Activated CD4-positive, alpha-beta T cell treated with anti-CD3 and anti-CD28 coated beads, Interleukin-2, amount 10 ng/mL, durations not matched to agents 7 days and 5 days (primary cell): Measurements from ENCODE around the gene FRMD4B. TPM values are rescaled to one million over a fixed set of nuclear protein-coding genes. Genes with fewer than 3 reads are reported as not detected.

Experiments
- CTCF ChIA-PET: fragments of 350-600 bp; sonication (Branson Sonifier 250); formaldehyde crosslinking; loops from one replicate; lab custom pipeline; 2021; ENCODE audit warnings: antibody characterized with exemption; lab: Charles Lee
- POLR2A ChIA-PET: fragments of 350-600 bp; sonication (Branson Sonifier 250); formaldehyde crosslinking; loops from one replicate; lab custom pipeline; 2021; ENCODE audit warnings: antibody characterized with exemption; lab: Charles Lee
- DNase-seq: peaks from one replicate; pipeline ENCODE4 v3.0.0-alpha.2; 2020
- H3K27ac Mint-ChIP-seq: one replicate; pipeline ENCODE4 v1.8.0; 2021; ENCODE audit warnings: mild to moderate bottlenecking, moderate library complexity, mixed read lengths
- H3K27me3 Mint-ChIP-seq: one replicate; pipeline ENCODE4 v1.8.0; 2021; ENCODE audit warnings: mixed read lengths
- H3K36me3 Mint-ChIP-seq: one replicate; pipeline ENCODE4 v1.8.0; 2021; ENCODE audit warnings: low read depth, mixed read lengths
- H3K4me1 Mint-ChIP-seq: one replicate; pipeline ENCODE4 v1.8.0; 2021; ENCODE audit warnings: mixed read lengths
- H3K4me3 Mint-ChIP-seq: one replicate; pipeline ENCODE4 v1.8.0; 2021; ENCODE audit warnings: mild to moderate bottlenecking, moderate library complexity, mixed read lengths
- H3K9me3 Mint-ChIP-seq: one replicate; pipeline ENCODE4 v1.8.0; 2021; ENCODE audit warnings: mixed read lengths
- total RNA-seq, 2 experiments: library from RNA; stranded (reverse); gene quantifications; one replicate each; pipeline ENCODE4 v1.2.3, GENCODE V29; 2021

FRMD4B gene
- total RNA-seq, 2 experiments from 2014 or later = 6.9 to 8.2 TPM

GRCh38 chr3:69121950-69122349, 263.9 kb downstream of the FRMD4B start:
- ChIA-PET POLR2A (no interaction called here), CTCF (interaction anchor here (0.6 to 1.7 kb wide), 8 partner anchors 9 to 204 kb away, joined by 3 to 5 read pairs (median 4); no protein-coding TSS in a partner anchor)
- no peak for DNase-seq
- Mint-ChIP-seq H3K36me3 (no peaks in the 10 kb centered on the region), H3K4me1 (peaks cover 5% of the 10 kb centered on the region), H3K27ac (no peak overlapping the region), H3K9me3 (no peaks in the 10 kb centered on the region), H3K4me3 (no peak overlapping the region), H3K27me3 (peaks cover 3% of the 10 kb centered on the region)

GRCh38 chr3:69121513-69121912, 264.4 kb downstream of the FRMD4B start:
- H3K36me3 Mint-ChIP-seq = no peaks in the 10 kb centered on the region
- CTCF ChIA-PET = interaction anchor here (0.6 to 2.4 kb wide), 14 partner anchors 9 to 198 kb away, joined by 3 to 11 read pairs (median 4); no protein-coding TSS in a partner anchor
- POLR2A ChIA-PET = no interaction called here
- H3K27me3 Mint-ChIP-seq = no peaks in the 10 kb centered on the region
- no peak overlapping the region for H3K4me3 Mint-ChIP-seq
- H3K9me3 Mint-ChIP-seq = no peaks in the 10 kb centered on the region
- no peak overlapping the region for H3K27ac Mint-ChIP-seq
- H3K4me1 Mint-ChIP-seq = peaks cover 5% of the 10 kb centered on the region
- no peak for DNase-seq

GRCh38 chr3:69120879-69121464, 264.9 kb downstream of the FRMD4B start:
- ChIA-PET CTCF (interaction anchor here (0.6 to 2.4 kb wide), 14 partner anchors 10 to 198 kb away, joined by 3 to 11 read pairs (median 4); no protein-coding TSS in a partner anchor), POLR2A (no interaction called here)
- H3K9me3 Mint-ChIP-seq = no peaks in the 10 kb centered on the region
- no peaks in the 10 kb centered on the region for H3K27me3 Mint-ChIP-seq
- no peak overlapping the region for H3K4me3 Mint-ChIP-seq
- peaks cover 5% of the 10 kb centered on the region for H3K4me1 Mint-ChIP-seq
- DNase-seq = peak; percentile 87
- H3K27ac Mint-ChIP-seq = no peak overlapping the region
- no peaks in the 10 kb centered on the region for H3K36me3 Mint-ChIP-seq
